GM19099 (cell line): ENCODE results near the gene NRXN3.

Experiments used
- POLR2A ChIP-seq: IDR thresholded peaks from 3 replicates; pipeline ENCODE4 v1.6.1; 2011; ENCODE audit warnings: low read depth; ENCODE audit not compliant: insufficient read length; ENCODE audit errors: extremely low read depth

NRXN3 gene

GRCh38 chr14:78156196-78156595 lies 14.0 kb upstream of the NRXN3 start:
- no peak for TF ChIP-seq POLR2A

GRCh38 chr14:78157494-78158437 lies 12.4 kb upstream of the NRXN3 start:
- TF ChIP-seq POLR2A, result no peak

DNA sequence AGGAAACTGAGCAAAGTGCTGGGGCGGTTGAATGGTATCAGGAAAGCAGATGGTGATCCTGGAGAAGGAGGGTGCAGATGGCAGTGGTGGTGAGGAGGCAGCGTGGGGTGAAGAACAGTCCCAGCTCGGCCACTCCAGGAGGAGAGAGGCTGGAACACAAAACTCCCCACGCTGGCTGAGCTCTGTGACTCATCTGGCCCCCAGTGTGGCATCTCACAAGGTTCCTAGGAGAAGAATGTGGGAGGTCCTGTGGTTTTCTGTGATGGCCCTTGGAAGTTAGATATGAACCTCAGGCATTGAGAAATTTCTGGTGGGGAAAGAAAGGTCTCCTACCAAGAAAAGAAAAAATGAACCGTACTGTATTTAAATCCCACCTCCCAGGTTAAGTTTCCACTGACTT lies 8.0 kb upstream of the NRXN3 start:
- TF ChIP-seq POLR2A, result no peak

- no peak for TF ChIP-seq POLR2A
Measured at GRCh38 chr14:78164226-78164853, 5.8 kb upstream of the NRXN3 start.

- TF ChIP-seq POLR2A, result no peak
Measured at GRCh38 chr14:78172428-78172827, 2.3 kb downstream of the NRXN3 start.

- no peak for TF ChIP-seq POLR2A
Measured at GRCh38 chr14:78173346-78174035, 3.3 kb downstream of the NRXN3 start.

- TF ChIP-seq POLR2A, result no peak
Measured at GRCh38 chr14:78175412-78175811, 5.2 kb downstream of the NRXN3 start.

DNA sequence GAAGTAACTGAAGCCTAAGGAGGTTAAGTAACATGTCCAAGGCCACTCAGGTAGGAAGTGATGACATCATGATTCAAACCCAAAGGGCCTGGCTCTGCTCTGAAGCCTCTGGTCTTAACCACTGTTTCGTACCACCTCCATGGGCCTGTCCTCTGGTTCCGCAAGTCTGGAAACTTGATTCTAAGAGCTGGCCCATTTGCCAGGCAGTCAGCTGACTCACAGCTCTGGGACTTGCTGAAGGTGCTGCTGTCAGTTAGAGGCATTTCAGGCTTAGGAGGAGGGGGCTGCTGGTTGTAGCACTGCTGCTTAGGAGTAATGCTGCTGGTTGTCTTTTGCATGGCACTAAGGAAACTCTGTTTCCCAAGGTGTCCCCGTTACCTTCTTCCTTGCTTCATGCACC lies 7.9 kb downstream of the NRXN3 start:
- TF ChIP-seq POLR2A, result no peak

DNA sequence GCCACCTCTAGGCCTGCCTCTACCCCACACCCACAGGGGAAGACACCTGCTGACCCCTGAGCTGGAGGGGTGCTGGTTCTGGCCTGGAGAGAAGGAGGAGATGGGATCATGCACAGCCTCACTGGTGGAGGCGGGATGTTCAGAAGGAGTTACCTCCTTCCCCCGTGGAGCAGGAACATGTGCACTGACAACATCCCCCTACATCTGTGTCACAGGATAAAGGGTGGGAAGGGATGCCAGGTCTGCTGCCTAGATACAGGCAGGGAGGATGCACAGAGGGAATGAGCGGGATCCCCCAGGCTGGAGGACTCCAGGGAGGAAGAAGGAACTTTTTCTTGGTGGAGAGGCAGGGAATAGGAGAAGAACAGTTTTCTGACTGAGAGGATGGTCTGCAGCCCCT lies 8.8 kb downstream of the NRXN3 start:
- no peak for TF ChIP-seq POLR2A

- no peak for TF ChIP-seq POLR2A
Measured at GRCh38 chr14:78181270-78181669, 11.1 kb downstream of the NRXN3 start.

DNA sequence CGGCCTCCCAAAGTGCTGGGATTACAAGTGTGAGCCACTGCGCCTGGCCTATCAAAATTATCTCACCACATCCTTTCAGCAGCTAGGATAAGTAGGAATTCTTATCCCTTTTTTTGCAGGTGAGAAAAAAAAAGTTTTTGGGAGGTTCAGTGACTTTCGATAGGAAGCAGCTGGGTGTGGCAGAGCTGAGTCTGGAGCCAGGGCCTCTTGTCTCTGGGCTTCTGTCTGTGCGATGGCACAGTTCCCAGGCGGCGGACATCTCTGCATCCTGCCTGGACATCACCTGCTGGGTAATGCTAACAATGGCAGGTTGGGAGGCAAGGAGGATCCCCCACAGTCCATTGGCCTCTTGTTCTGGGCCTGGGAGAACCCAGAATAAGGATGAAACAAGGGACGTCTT lies 12.5 kb downstream of the NRXN3 start:
- TF ChIP-seq POLR2A, result no peak

DNA sequence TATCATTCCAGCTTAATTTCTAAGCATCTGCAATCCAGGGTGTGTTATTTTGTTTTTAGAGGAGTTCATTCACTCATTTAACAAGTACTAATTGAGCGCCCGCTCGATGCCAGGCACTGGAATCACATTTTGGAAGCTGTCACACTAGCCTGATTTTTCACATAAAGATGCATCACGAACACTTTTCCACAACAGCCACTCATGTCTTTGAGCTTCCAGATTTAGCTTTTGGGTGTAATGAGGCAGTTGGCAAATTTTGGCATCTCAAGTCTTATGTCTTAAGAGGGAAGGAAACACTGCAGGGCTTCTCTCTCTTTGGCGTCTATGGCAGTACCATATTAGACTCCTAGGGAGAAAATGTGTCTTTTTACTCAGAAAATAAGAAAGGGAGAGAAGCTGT lies 14.0 kb downstream of the NRXN3 start:
- no peak for TF ChIP-seq POLR2A

DNA sequence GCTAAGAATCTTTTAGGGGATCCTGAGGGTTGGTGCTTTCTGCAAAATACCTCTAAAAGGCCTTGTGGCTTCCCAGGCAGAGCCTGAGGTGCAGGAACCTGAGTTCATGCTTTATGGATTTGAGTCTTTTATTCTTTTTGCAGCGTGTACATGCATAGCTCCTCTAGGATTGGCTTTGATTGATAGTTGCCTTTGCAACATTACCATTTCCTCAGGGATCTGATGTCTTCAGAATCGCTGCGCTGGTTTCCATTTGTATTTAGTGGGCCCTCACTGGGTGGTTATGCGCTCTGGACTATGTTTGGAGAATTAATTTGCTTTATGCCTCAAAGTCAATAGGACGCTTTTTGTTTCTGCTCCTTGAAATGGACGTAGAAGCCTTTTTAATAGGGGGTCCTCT lies 16.1 kb downstream of the NRXN3 start:
- TF ChIP-seq POLR2A, result no peak

GRCh38 chr14:78188882-78189281 lies 18.7 kb downstream of the NRXN3 start:
- TF ChIP-seq POLR2A, result no peak

DNA sequence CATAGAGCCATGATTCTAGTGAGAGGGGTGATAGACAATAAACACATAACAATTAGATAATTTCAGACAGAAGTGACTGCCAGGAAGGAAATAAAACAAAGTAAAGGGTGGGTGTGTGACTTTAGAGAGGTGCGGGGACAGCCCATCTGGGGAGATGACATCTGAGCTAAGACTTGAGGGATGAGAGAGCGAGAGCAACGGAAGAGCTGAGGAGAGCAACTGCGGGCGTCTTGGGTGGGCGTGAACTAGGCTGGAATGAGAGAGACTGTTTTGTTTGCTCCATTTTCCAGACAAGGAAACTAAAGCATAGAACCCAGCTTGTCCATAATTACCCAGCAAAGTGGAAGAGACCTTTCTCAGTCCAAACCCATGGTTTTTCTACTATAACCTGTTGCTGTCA lies 25.3 kb downstream of the NRXN3 start:
- TF ChIP-seq POLR2A, result no peak

GRCh38 chr14:78196323-78196722 lies 26.1 kb downstream of the NRXN3 start:
- TF ChIP-seq POLR2A, result no peak
